Ishikawa (cell line): ENCODE measurements around the gene GPR137B.

Experiments used
- CEBPB ChIP-seq: IDR thresholded peaks from 2 replicates; pipeline ENCODE4 v1.6.1; 2012
- CREB1 ChIP-seq: IDR thresholded peaks from 2 replicates; pipeline ENCODE4 v1.6.1; 2012; ENCODE audit warnings: low read depth
- EGR1 ChIP-seq: IDR thresholded peaks from 2 replicates; pipeline ENCODE4 v1.6.1; 2012
- EP300 ChIP-seq: IDR thresholded peaks from 2 replicates; pipeline ENCODE4 v1.6.1; 2012; ENCODE audit warnings: borderline replicate concordance
- FOXM1 ChIP-seq: IDR thresholded peaks from 2 replicates; pipeline ENCODE4 v1.6.1; 2012; ENCODE audit warnings: low read depth, borderline replicate concordance
- NFIC ChIP-seq: IDR thresholded peaks from 2 replicates; pipeline ENCODE4 v1.6.1; 2012
- RAD21 ChIP-seq: IDR thresholded peaks from 2 replicates; pipeline ENCODE4 v1.6.1; 2012; ENCODE audit warnings: low read depth
- TAF1 ChIP-seq: IDR thresholded peaks from 2 replicates; pipeline ENCODE4 v1.6.1; 2012; ENCODE audit warnings: low read depth, mild to moderate bottlenecking
- TCF12 ChIP-seq: IDR thresholded peaks from 2 replicates; pipeline ENCODE4 v1.6.1; 2012; ENCODE audit warnings: low read depth
- TEAD4 ChIP-seq: IDR thresholded peaks from 2 replicates; pipeline ENCODE4 v1.6.1; 2012
- YY1 ChIP-seq: IDR thresholded peaks from 2 replicates; pipeline ENCODE4 v1.6.1; 2012; ENCODE audit warnings: low read depth
- ZBTB7A ChIP-seq: IDR thresholded peaks from 2 replicates; pipeline ENCODE4 v1.6.1; 2012; ENCODE audit warnings: low read depth
- TF ChIP-seq, protein P1 (sequence below): IDR thresholded peaks from 2 replicates; pipeline ENCODE4 v1.6.1; 2012
- TF ChIP-seq, protein P2 (sequence below): IDR thresholded peaks from 2 replicates; pipeline ENCODE4 v1.6.1; 2012; ENCODE audit warnings: low read depth, mild to moderate bottlenecking
- TF ChIP-seq, protein P3 (sequence below): IDR thresholded peaks from 2 replicates; pipeline ENCODE4 v1.6.1; 2012

The GPR137B gene

GRCh38 chr1:236103059-236103458 lies 39.3 kb upstream of the GPR137B start:
- no peak for TF ChIP-seq NFIC
- no peak for TF ChIP-seq YY1
- TF ChIP-seq, protein P1, sequence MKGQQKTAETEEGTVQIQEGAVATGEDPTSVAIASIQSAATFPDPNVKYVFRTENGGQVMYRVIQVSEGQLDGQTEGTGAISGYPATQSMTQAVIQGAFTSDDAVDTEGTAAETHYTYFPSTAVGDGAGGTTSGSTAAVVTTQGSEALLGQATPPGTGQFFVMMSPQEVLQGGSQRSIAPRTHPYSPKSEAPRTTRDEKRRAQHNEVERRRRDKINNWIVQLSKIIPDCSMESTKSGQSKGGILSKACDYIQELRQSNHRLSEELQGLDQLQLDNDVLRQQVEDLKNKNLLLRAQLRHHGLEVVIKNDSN, result no peak
- TF ChIP-seq TAF1, result no peak
- no peak for TF ChIP-seq EGR1
- no peak for TF ChIP-seq ZBTB7A
- no peak for TF ChIP-seq CEBPB
- TF ChIP-seq, protein P2, sequence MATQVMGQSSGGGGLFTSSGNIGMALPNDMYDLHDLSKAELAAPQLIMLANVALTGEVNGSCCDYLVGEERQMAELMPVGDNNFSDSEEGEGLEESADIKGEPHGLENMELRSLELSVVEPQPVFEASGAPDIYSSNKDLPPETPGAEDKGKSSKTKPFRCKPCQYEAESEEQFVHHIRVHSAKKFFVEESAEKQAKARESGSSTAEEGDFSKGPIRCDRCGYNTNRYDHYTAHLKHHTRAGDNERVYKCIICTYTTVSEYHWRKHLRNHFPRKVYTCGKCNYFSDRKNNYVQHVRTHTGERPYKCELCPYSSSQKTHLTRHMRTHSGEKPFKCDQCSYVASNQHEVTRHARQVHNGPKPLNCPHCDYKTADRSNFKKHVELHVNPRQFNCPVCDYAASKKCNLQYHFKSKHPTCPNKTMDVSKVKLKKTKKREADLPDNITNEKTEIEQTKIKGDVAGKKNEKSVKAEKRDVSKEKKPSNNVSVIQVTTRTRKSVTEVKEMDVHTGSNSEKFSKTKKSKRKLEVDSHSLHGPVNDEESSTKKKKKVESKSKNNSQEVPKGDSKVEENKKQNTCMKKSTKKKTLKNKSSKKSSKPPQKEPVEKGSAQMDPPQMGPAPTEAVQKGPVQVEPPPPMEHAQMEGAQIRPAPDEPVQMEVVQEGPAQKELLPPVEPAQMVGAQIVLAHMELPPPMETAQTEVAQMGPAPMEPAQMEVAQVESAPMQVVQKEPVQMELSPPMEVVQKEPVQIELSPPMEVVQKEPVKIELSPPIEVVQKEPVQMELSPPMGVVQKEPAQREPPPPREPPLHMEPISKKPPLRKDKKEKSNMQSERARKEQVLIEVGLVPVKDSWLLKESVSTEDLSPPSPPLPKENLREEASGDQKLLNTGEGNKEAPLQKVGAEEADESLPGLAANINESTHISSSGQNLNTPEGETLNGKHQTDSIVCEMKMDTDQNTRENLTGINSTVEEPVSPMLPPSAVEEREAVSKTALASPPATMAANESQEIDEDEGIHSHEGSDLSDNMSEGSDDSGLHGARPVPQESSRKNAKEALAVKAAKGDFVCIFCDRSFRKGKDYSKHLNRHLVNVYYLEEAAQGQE, result no peak
- no peak for TF ChIP-seq RAD21
- no peak for TF ChIP-seq TCF12
- TF ChIP-seq EP300, result no peak
- TF ChIP-seq CREB1, result no peak
- no peak for TF ChIP-seq TEAD4
- TF ChIP-seq, protein P3, sequence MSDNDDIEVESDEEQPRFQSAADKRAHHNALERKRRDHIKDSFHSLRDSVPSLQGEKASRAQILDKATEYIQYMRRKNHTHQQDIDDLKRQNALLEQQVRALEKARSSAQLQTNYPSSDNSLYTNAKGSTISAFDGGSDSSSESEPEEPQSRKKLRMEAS, result no peak

DNA sequence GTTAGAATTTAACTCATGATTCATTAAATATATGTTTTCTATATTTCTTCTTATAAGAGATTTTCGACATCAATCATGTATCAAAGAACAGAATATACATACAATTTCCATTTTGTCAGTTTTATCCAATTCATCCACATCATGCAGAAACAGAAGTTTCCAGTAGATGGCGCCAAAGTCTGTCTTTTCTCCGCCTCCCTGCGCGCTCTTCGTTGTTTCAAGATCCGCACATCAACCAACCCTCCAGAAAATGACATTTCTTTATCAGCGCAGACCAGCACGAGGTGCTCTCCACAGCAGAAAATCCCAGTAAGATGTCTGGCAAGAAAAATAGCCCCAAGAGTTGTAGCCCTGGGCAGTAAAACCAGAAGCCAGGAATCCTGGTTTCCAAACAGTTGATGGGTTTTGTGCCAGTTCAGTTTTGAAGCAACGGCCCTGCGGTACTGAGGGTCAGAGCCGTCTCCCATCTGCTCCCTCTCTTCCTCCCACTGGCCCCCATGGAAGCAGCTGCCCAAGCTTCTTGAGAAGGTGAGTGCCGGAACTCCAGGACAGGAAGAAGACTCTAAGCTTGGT lies 38.6 kb upstream of the GPR137B start:
- no peak for TF ChIP-seq CEBPB
- TF ChIP-seq, protein P3, result no peak
- TF ChIP-seq ZBTB7A, result no peak
- TF ChIP-seq RAD21, result peak; percentile 89
- TF ChIP-seq, protein P1, result no peak
- no peak for TF ChIP-seq TCF12

DNA sequence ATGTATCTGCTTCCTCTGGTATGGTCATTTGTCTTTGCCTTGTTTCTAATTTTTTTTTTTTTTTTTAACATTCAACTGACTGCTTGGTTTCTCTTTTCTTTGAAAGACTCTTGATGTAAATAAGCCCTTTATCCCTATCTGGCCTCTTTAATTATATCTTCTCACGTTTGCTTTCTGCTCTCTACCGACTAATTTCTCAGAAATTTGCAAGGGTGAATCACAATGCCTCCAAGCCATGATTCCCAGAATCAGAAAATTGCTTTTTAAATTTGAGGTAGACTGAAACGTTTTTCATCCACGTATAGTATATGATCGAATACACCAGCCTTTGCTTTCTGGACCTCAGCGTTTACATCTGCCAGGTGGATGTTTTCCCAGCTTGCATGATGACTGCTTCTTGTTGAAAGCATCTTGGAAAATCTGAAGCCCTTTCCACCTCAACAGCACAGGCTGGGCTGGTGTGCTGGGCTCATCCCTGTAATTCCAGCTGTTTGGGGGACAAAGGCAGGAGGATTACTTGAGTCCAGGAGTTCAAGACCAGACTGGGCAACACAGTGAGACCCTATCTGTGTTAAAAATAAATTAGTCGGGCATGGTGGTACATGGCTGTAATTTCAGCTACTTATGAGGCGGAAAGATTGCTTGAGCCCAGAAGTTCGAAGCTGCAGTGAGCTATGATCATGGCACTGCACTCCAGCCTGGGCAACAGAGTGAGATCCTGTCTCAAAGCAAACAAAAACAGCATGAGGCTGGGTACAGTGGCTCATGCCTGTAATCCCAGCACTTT lies 35.0 kb upstream of the GPR137B start:
- TF ChIP-seq EGR1, result no peak
- no peak for TF ChIP-seq TCF12
- TF ChIP-seq, protein P2, result no peak
- no peak for TF ChIP-seq NFIC
- no peak for TF ChIP-seq ZBTB7A
- TF ChIP-seq FOXM1, result no peak
- TF ChIP-seq CREB1, result no peak
- TF ChIP-seq CEBPB, result no peak
- TF ChIP-seq RAD21, result no peak
- TF ChIP-seq, protein P1, result no peak
- TF ChIP-seq YY1, result no peak
- no peak for TF ChIP-seq TEAD4
- TF ChIP-seq EP300, result no peak

DNA sequence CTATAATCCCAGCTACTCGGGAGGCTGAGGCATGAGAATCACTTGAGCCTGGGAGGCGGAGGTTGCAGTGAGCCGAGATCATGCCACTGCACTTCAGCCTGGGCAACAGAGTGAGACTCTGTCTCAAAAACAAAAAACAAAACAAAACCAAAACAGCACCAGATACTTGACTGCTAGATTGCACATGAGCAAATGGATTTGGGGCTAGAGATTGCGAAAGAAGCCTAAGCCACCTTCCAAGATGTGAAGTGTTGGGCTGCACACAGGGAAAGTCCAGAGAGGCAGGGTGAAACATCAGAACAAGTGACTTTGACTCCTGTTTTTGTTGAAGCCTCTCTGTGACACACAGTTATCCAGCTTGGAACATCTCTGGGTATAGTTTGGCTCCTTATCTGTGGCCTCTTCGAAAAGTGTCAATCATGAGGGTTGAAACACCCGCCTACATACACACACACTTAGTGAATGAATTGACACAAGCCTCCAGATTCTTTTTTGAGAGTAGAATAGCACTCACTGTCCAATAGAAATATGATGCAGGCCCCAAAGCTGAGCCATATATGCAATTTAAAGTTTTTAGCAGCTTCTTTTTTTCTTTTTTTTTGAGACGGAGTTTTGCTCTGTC lies 34.2 kb upstream of the GPR137B start:
- TF ChIP-seq RAD21 (no peak), CEBPB (peak; percentile 55)

- TF ChIP-seq, protein P1, result no peak
- TF ChIP-seq EGR1 (no peak), RAD21 (no peak), TCF12 (no peak), YY1 (no peak), TEAD4 (no peak), TAF1 (no peak), ZBTB7A (no peak), NFIC (no peak), CEBPB (no peak), CREB1 (no peak), FOXM1 (no peak), EP300 (no peak)
- TF ChIP-seq, protein P2, result no peak
- TF ChIP-seq, protein P3, result no peak
Measured at GRCh38 chr1:236110137-236110536, 32.2 kb upstream of the GPR137B start.
